Ishikawa (cell line): ENCODE data around the gene RASL11A.

ENCODE experiments used
- CEBPB ChIP-seq: IDR thresholded peaks from 2 replicates; pipeline ENCODE4 v1.6.1; 2012
- EGR1 ChIP-seq: IDR thresholded peaks from 2 replicates; pipeline ENCODE4 v1.6.1; 2012
- EP300 ChIP-seq: IDR thresholded peaks from 2 replicates; pipeline ENCODE4 v1.6.1; 2012; ENCODE audit warnings: borderline replicate concordance
- FOXM1 ChIP-seq: IDR thresholded peaks from 2 replicates; pipeline ENCODE4 v1.6.1; 2012; ENCODE audit warnings: low read depth, borderline replicate concordance
- MAX ChIP-seq: IDR thresholded peaks from 2 replicates; pipeline ENCODE4 v1.6.1; 2012
- RAD21 ChIP-seq: IDR thresholded peaks from 2 replicates; pipeline ENCODE4 v1.6.1; 2012; ENCODE audit warnings: low read depth
- REST ChIP-seq: IDR thresholded peaks from 2 replicates; pipeline ENCODE4 v1.6.1; 2012; ENCODE audit warnings: low read depth, mild to moderate bottlenecking
- TAF1 ChIP-seq: IDR thresholded peaks from 2 replicates; pipeline ENCODE4 v1.6.1; 2012; ENCODE audit warnings: low read depth, mild to moderate bottlenecking
- TCF12 ChIP-seq: IDR thresholded peaks from 2 replicates; pipeline ENCODE4 v1.6.1; 2012; ENCODE audit warnings: low read depth
- TEAD4 ChIP-seq: IDR thresholded peaks from 2 replicates; pipeline ENCODE4 v1.6.1; 2012
- YY1 ChIP-seq: IDR thresholded peaks from 2 replicates; pipeline ENCODE4 v1.6.1; 2012; ENCODE audit warnings: low read depth

GRCh38 chr13:27226991-27227390 lies 43.6 kb upstream of the RASL11A start:
- no peak for TF ChIP-seq TAF1
- TF ChIP-seq EP300, result no peak
- TF ChIP-seq CEBPB, result no peak
- no peak for TF ChIP-seq EGR1
- TF ChIP-seq MAX, result no peak
- TF ChIP-seq YY1, result no peak
- TF ChIP-seq REST, result no peak
- TF ChIP-seq TEAD4, result no peak
- TF ChIP-seq TCF12, result no peak
- TF ChIP-seq RAD21, result no peak
- no peak for TF ChIP-seq FOXM1
